ENCODE data around the gene DIMT1. TPM values are rescaled to one million over a fixed set of nuclear protein-coding genes. Genes with fewer than 3 reads are reported as not detected.

The DIMT1 gene
- 24.4 TPM for polyA plus RNA-seq (2013, experiment 1 of 2)
- 24.2 TPM for polyA plus RNA-seq (2013, experiment 2 of 2)

GRCh38 chr5:62403411-62404250 is at the start of gene DIMT1:
DIMT1 (minus strand) TSS chr5:62403905; CDS start chr5:62403772, 133 bp downstream.
- Histone ChIP-seq H3K18ac (ENCODE audit: low read length) (peak within 1 kb of the TSS; percentile 94), H2BK120ac (ENCODE audit: low read depth, low read length) (no peak within 1 kb of the TSS), H4K8ac (ENCODE audit: low read depth, low read length) (no peak within 1 kb of the TSS), H3K27me3 (ENCODE audit: control insufficient read depth in 3 of 3, insufficient read depth in 3 of 3, low read depth in 1 of 3, low read length in 3 of 3) (no peaks in the 10 kb centered on the region), H2BK5ac (ENCODE audit: low read length) (no peak within 1 kb of the TSS), H2AK5ac (ENCODE audit: low read depth, low read length) (no peak within 1 kb of the TSS), H3K79me1 (ENCODE audit: low read depth, low read length) (peaks cover 1% of the 10 kb centered on the region), H3K9ac (ENCODE audit: low read depth, low read length, poor library complexity) (peak within 1 kb of the TSS; percentile 66), H3K4me1 (ENCODE audit: control insufficient read depth in 2 of 2, insufficient read depth in 1 of 2, low read depth in 1 of 2, low read length in 2 of 2) (peaks cover 0 to 4% of the 10 kb centered on the region in 2 donors), H2BK15ac (ENCODE audit: low read length) (no peak within 1 kb of the TSS), H3K9me3 (replicated peaks in 1 of 2; ENCODE audit: control insufficient read depth in 2 of 2, insufficient read depth in 1 of 2, low read depth in 1 of 2, low read length in 2 of 2) (no peaks in the 10 kb centered on the region), H3K36me3 (replicated peaks in 1 of 2; ENCODE audit: control insufficient read depth in 2 of 2, insufficient read depth in 2 of 2, low read length in 2 of 2) (peaks cover under 1 to 32% of the 10 kb centered on the region in 2 donors), H3K4me2 (ENCODE audit: insufficient read depth, low read length, poor library complexity, severe bottlenecking) (peak within 1 kb of the TSS; percentile 76), H2AFZ (ENCODE audit: low read length) (peak within 1 kb of the TSS; percentile 96), H3K14ac (ENCODE audit: low read length) (no peak within 1 kb of the TSS), H3K27ac (replicated peaks; ENCODE audit: low read length) (peak within 1 kb of the TSS; percentile 97), H3K23ac (ENCODE audit: low read depth, low read length, poor library complexity) (peak within 1 kb of the TSS; percentile 96), H4K91ac (ENCODE audit: low read depth, low read length, poor library complexity) (no peak within 1 kb of the TSS), H3K4me3 (ENCODE audit: low read length in 2 of 2) (peak within 1 kb of the TSS; percentile 75 to 88), H3K4ac (ENCODE audit: low read length) (no peak within 1 kb of the TSS), H2BK12ac (ENCODE audit: low read length) (peak within 1 kb of the TSS; percentile 73)
- no CpG with 5 or more reads among the region's 66 CpGs for WGBS, 2 donors (ENCODE audit: extremely low coverage in 2 of 2, insufficient read length in 2 of 2, insufficient replicate concordance in 1 of 2)
- peak; percentile 94 for DNase-seq (ENCODE audit: low spot score)

- H3K4me1 ChIP-seq (ENCODE audit: control insufficient read depth in 2 of 2, insufficient read depth in 1 of 2, low read depth in 1 of 2, low read length in 2 of 2): no peaks in the 10 kb centered on the region
- H3K79me1 ChIP-seq (ENCODE audit: low read depth, low read length): no peaks in the 10 kb centered on the region
- H3K14ac ChIP-seq (ENCODE audit: low read length): no peak overlapping the region
- no peak overlapping the region for H2AFZ ChIP-seq (ENCODE audit: low read length)
- no peak overlapping the region for H3K27ac ChIP-seq (replicated peaks; ENCODE audit: low read length)
- H3K9ac ChIP-seq (ENCODE audit: low read depth, low read length, poor library complexity): no peak overlapping the region
- no peak overlapping the region for H2BK15ac ChIP-seq (ENCODE audit: low read length)
- no peak overlapping the region for H3K23ac ChIP-seq (ENCODE audit: low read depth, low read length, poor library complexity)
- no peak overlapping the region for H2AK5ac ChIP-seq (ENCODE audit: low read depth, low read length)
- WGBS, 2 donors (ENCODE audit: extremely low coverage in 2 of 2, insufficient read length in 2 of 2, insufficient replicate concordance in 1 of 2): no CpG with 5 or more reads among the region's 2 CpGs
- H2BK120ac ChIP-seq (ENCODE audit: low read depth, low read length): no peak overlapping the region
- H3K27me3 ChIP-seq (ENCODE audit: control insufficient read depth in 3 of 3, insufficient read depth in 3 of 3, low read depth in 1 of 3, low read length in 3 of 3): no peaks in the 10 kb centered on the region
- no peak overlapping the region for H4K8ac ChIP-seq (ENCODE audit: low read depth, low read length)
- no peak overlapping the region for H2BK5ac ChIP-seq (ENCODE audit: low read length)
- H3K4me2 ChIP-seq (ENCODE audit: insufficient read depth, low read length, poor library complexity, severe bottlenecking): no peak overlapping the region
- H3K18ac ChIP-seq (ENCODE audit: low read length): no peak overlapping the region
- DNase-seq (ENCODE audit: low spot score): no peak
- no peak overlapping the region for H3K4me3 ChIP-seq (ENCODE audit: low read length in 2 of 2)
- H3K9me3 ChIP-seq (replicated peaks in 1 of 2; ENCODE audit: control insufficient read depth in 2 of 2, insufficient read depth in 1 of 2, low read depth in 1 of 2, low read length in 2 of 2): no peaks in the 10 kb centered on the region
- H4K91ac ChIP-seq (ENCODE audit: low read depth, low read length, poor library complexity): no peak overlapping the region
- no peak overlapping the region for H3K4ac ChIP-seq (ENCODE audit: low read length)
- no peak overlapping the region for H2BK12ac ChIP-seq (ENCODE audit: low read length)
- peaks cover 2 to 70% of the 10 kb centered on the region in 2 donors for H3K36me3 ChIP-seq (replicated peaks in 1 of 2; ENCODE audit: control insufficient read depth in 2 of 2, insufficient read depth in 2 of 2, low read length in 2 of 2)
Observed at GRCh38 chr5:62450259-62450658, 46.6 kb upstream of the DIMT1 start.

GRCh38 chr5:62448528-62448927 is 44.8 kb upstream of the DIMT1 start:
- Histone ChIP-seq H3K14ac (ENCODE audit: low read length) (no peak overlapping the region), H2BK12ac (ENCODE audit: low read length) (no peak overlapping the region), H2AFZ (ENCODE audit: low read length) (no peak overlapping the region), H3K4me2 (ENCODE audit: insufficient read depth, low read length, poor library complexity, severe bottlenecking) (no peak overlapping the region), H2BK5ac (ENCODE audit: low read length) (no peak overlapping the region), H3K79me1 (ENCODE audit: low read depth, low read length) (no peaks in the 10 kb centered on the region), H3K27ac (replicated peaks; ENCODE audit: low read length) (no peak overlapping the region), H2AK5ac (ENCODE audit: low read depth, low read length) (no peak overlapping the region), H2BK120ac (ENCODE audit: low read depth, low read length) (no peak overlapping the region), H3K36me3 (replicated peaks in 1 of 2; ENCODE audit: control insufficient read depth in 2 of 2, insufficient read depth in 2 of 2, low read length in 2 of 2) (peaks cover 2 to 70% of the 10 kb centered on the region in 2 donors), H3K4ac (ENCODE audit: low read length) (no peak overlapping the region), H4K91ac (ENCODE audit: low read depth, low read length, poor library complexity) (no peak overlapping the region), H3K9ac (ENCODE audit: low read depth, low read length, poor library complexity) (no peak overlapping the region), H3K23ac (ENCODE audit: low read depth, low read length, poor library complexity) (no peak overlapping the region), H3K4me1 (ENCODE audit: control insufficient read depth in 2 of 2, insufficient read depth in 1 of 2, low read depth in 1 of 2, low read length in 2 of 2) (no peaks in the 10 kb centered on the region), H4K8ac (ENCODE audit: low read depth, low read length) (no peak overlapping the region), H3K18ac (ENCODE audit: low read length) (no peak overlapping the region), H3K9me3 (replicated peaks in 1 of 2; ENCODE audit: control insufficient read depth in 2 of 2, insufficient read depth in 1 of 2, low read depth in 1 of 2, low read length in 2 of 2) (no peaks in the 10 kb centered on the region), H2BK15ac (ENCODE audit: low read length) (no peak overlapping the region), H3K27me3 (ENCODE audit: control insufficient read depth in 3 of 3, insufficient read depth in 3 of 3, low read depth in 1 of 3, low read length in 3 of 3) (no peaks in the 10 kb centered on the region), H3K4me3 (ENCODE audit: low read length in 2 of 2) (no peak overlapping the region)
- no peak for DNase-seq (ENCODE audit: low spot score)
- WGBS, 2 donors (ENCODE audit: extremely low coverage in 2 of 2, insufficient read length in 2 of 2, insufficient replicate concordance in 1 of 2): no CpG with 5 or more reads among the region's 5 CpGs

GRCh38 chr5:62432621-62433064 is 28.9 kb upstream of the DIMT1 start:
- Histone ChIP-seq H2BK12ac (ENCODE audit: low read length) (no peak overlapping the region), H3K23ac (ENCODE audit: low read depth, low read length, poor library complexity) (no peak overlapping the region), H3K9ac (ENCODE audit: low read depth, low read length, poor library complexity) (no peak overlapping the region), H3K36me3 (replicated peaks in 1 of 2; ENCODE audit: control insufficient read depth in 2 of 2, insufficient read depth in 2 of 2, low read length in 2 of 2) (peaks cover 0 to 9% of the 10 kb centered on the region in 2 donors), H2AFZ (ENCODE audit: low read length) (no peak overlapping the region), H3K4me2 (ENCODE audit: insufficient read depth, low read length, poor library complexity, severe bottlenecking) (no peak overlapping the region), H2BK120ac (ENCODE audit: low read depth, low read length) (no peak overlapping the region), H3K9me3 (replicated peaks in 1 of 2; ENCODE audit: control insufficient read depth in 2 of 2, insufficient read depth in 1 of 2, low read depth in 1 of 2, low read length in 2 of 2) (no peaks in the 10 kb centered on the region), H4K91ac (ENCODE audit: low read depth, low read length, poor library complexity) (no peak overlapping the region), H3K27ac (replicated peaks; ENCODE audit: low read length) (no peak overlapping the region), H2BK15ac (ENCODE audit: low read length) (no peak overlapping the region), H3K14ac (ENCODE audit: low read length) (no peak overlapping the region), H3K27me3 (ENCODE audit: control insufficient read depth in 3 of 3, insufficient read depth in 3 of 3, low read depth in 1 of 3, low read length in 3 of 3) (no peaks in the 10 kb centered on the region), H2AK5ac (ENCODE audit: low read depth, low read length) (no peak overlapping the region), H3K4me3 (ENCODE audit: low read length in 2 of 2) (no peak overlapping the region), H3K4me1 (ENCODE audit: control insufficient read depth in 2 of 2, insufficient read depth in 1 of 2, low read depth in 1 of 2, low read length in 2 of 2) (no peaks in the 10 kb centered on the region), H3K79me1 (ENCODE audit: low read depth, low read length) (peaks cover 9% of the 10 kb centered on the region), H3K18ac (ENCODE audit: low read length) (no peak overlapping the region), H3K4ac (ENCODE audit: low read length) (no peak overlapping the region), H4K8ac (ENCODE audit: low read depth, low read length) (no peak overlapping the region), H2BK5ac (ENCODE audit: low read length) (no peak overlapping the region)
- DNase-seq (ENCODE audit: low spot score): no peak
- no CpG with 5 or more reads among the region's 5 CpGs for WGBS, 2 donors (ENCODE audit: extremely low coverage in 2 of 2, insufficient read length in 2 of 2, insufficient replicate concordance in 1 of 2)

All from neuronal stem cell (in vitro differentiated cells).